Measurements from ENCODE around the gene TGFB3. TPM values are rescaled to one million over a fixed set of nuclear protein-coding genes. Genes with fewer than 3 reads are reported as not detected.

TGFB3 gene
- total and polyA plus RNA-seq, 4 donors, result 2.1 to 5.8 (median 3.2) TPM

DNA sequence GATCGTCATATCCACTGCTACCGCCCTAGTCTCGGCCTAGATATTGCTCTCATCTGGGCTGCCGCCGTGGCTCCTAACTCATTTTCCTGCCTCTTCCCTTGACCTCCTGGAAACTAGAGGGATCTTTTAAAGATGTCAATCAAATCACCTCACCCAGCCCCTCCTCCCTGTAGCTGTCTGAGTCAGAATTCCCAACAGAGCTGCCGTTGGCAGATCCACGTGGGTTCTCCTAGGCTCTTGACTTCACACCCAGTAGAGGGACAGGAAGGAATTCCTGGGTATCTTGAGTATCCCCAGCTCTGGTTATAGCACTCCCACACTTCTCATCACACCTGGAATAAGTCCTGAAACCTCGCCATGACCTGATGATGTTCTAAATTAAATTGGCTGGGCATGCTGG, 11.9 kb downstream of the TGFB3 start:
- no peak overlapping the region for H3K4me3 ChIP-seq (ENCODE audit: low read depth in 1 of 3, low read length in 3 of 3)
- no peak overlapping the region for H3K27ac ChIP-seq (ENCODE audit: low read depth in 1 of 2, low read length in 2 of 2)
- TF ChIP-seq TAF1 (conservative IDR thresholded peaks at IDR 0.05) (no peak), EGR1 (IDR thresholded peaks at IDR 0.05; ENCODE audit: low read depth in 2 of 2) (no peak), RXRA (IDR thresholded peaks at IDR 0.05) (no peak), HNF4G (IDR thresholded peaks at IDR 0.05) (no peak), YY1 (IDR thresholded peaks at IDR 0.05) (no peak), SP1 (IDR thresholded peaks at IDR 0.05) (no peak), JUND (IDR thresholded peaks at IDR 0.05) (no peak)
- TF ChIP-seq, protein P1, sequence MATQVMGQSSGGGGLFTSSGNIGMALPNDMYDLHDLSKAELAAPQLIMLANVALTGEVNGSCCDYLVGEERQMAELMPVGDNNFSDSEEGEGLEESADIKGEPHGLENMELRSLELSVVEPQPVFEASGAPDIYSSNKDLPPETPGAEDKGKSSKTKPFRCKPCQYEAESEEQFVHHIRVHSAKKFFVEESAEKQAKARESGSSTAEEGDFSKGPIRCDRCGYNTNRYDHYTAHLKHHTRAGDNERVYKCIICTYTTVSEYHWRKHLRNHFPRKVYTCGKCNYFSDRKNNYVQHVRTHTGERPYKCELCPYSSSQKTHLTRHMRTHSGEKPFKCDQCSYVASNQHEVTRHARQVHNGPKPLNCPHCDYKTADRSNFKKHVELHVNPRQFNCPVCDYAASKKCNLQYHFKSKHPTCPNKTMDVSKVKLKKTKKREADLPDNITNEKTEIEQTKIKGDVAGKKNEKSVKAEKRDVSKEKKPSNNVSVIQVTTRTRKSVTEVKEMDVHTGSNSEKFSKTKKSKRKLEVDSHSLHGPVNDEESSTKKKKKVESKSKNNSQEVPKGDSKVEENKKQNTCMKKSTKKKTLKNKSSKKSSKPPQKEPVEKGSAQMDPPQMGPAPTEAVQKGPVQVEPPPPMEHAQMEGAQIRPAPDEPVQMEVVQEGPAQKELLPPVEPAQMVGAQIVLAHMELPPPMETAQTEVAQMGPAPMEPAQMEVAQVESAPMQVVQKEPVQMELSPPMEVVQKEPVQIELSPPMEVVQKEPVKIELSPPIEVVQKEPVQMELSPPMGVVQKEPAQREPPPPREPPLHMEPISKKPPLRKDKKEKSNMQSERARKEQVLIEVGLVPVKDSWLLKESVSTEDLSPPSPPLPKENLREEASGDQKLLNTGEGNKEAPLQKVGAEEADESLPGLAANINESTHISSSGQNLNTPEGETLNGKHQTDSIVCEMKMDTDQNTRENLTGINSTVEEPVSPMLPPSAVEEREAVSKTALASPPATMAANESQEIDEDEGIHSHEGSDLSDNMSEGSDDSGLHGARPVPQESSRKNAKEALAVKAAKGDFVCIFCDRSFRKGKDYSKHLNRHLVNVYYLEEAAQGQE (IDR thresholded peaks at IDR 0.05), result no peak
- TF ChIP-seq, protein P2, sequence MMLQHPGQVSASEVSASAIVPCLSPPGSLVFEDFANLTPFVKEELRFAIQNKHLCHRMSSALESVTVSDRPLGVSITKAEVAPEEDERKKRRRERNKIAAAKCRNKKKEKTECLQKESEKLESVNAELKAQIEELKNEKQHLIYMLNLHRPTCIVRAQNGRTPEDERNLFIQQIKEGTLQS (IDR thresholded peaks at IDR 0.05), result no peak
- TF ChIP-seq, protein P3, sequence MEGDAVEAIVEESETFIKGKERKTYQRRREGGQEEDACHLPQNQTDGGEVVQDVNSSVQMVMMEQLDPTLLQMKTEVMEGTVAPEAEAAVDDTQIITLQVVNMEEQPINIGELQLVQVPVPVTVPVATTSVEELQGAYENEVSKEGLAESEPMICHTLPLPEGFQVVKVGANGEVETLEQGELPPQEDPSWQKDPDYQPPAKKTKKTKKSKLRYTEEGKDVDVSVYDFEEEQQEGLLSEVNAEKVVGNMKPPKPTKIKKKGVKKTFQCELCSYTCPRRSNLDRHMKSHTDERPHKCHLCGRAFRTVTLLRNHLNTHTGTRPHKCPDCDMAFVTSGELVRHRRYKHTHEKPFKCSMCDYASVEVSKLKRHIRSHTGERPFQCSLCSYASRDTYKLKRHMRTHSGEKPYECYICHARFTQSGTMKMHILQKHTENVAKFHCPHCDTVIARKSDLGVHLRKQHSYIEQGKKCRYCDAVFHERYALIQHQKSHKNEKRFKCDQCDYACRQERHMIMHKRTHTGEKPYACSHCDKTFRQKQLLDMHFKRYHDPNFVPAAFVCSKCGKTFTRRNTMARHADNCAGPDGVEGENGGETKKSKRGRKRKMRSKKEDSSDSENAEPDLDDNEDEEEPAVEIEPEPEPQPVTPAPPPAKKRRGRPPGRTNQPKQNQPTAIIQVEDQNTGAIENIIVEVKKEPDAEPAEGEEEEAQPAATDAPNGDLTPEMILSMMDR (IDR thresholded peaks at IDR 0.05; ENCODE audit: low read depth, low read length, missing input control), result no peak
- H3K36me3 ChIP-seq (ENCODE audit: control insufficient read depth in 4 of 4, insufficient read depth in 3 of 4, low read depth in 1 of 4, low read length in 3 of 4), result peaks cover 0 to 36% (median 3%) of the 10 kb centered on the region in 4 donors
- no peak overlapping the region for H3K9ac ChIP-seq (ENCODE audit: low read depth in 1 of 2, low read length in 2 of 2)
- H3K4me1 ChIP-seq (ENCODE audit: control insufficient read depth in 4 of 4, insufficient read depth in 4 of 4, low read length in 3 of 4), result no peaks in the 10 kb centered on the region
- DNase-seq (ENCODE audit: low spot score), result no peak
- no peaks in the 10 kb centered on the region for H3K9me3 ChIP-seq (ENCODE audit: control insufficient read depth in 4 of 4, low read length in 3 of 4)
- WGBS, result 83% methylated on average over 8 of the region's 8 CpGs
- no peaks in the 10 kb centered on the region for H3K27me3 ChIP-seq (ENCODE audit: control insufficient read depth in 4 of 4, insufficient read depth in 4 of 4, low read length in 3 of 4)

DNA sequence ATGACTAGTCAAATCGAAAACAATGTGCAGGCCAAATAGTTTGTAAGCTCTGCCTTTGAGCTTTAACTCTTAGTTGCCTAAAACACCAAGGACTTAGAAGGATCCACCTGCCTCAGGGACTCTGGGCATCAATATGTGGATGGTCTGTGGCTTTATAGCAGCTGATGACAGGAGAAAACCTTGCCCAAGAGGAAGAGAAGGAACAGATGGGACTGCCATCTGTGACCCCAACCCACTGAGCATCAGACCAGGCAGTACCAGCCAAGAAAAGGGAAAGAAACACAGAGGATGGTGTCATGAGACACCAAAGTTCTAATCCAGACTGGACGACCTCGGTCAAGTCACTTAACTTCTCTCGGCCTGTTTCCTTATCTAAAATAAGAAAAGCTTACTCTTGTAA, 12.7 kb downstream of the TGFB3 start:
- DNase-seq (ENCODE audit: low spot score), result no peak
- H3K9ac ChIP-seq (ENCODE audit: low read depth in 1 of 2, low read length in 2 of 2), result no peak overlapping the region
- H3K36me3 ChIP-seq (ENCODE audit: control insufficient read depth in 4 of 4, insufficient read depth in 3 of 4, low read depth in 1 of 4, low read length in 3 of 4), result peaks cover 0 to 37% (median 3%) of the 10 kb centered on the region in 4 donors
- no peaks in the 10 kb centered on the region for H3K27me3 ChIP-seq (ENCODE audit: control insufficient read depth in 4 of 4, insufficient read depth in 4 of 4, low read length in 3 of 4)
- no peaks in the 10 kb centered on the region for H3K9me3 ChIP-seq (ENCODE audit: control insufficient read depth in 4 of 4, low read length in 3 of 4)
- no peak for TF ChIP-seq SP1 (IDR thresholded peaks at IDR 0.05)
- TF ChIP-seq, protein P1 (IDR thresholded peaks at IDR 0.05), result no peak
- H3K27ac ChIP-seq (ENCODE audit: low read depth in 1 of 2, low read length in 2 of 2), result no peak overlapping the region
- H3K4me1 ChIP-seq (ENCODE audit: control insufficient read depth in 4 of 4, insufficient read depth in 4 of 4, low read length in 3 of 4), result no peaks in the 10 kb centered on the region
- H3K4me3 ChIP-seq (ENCODE audit: low read depth in 1 of 3, low read length in 3 of 3), result no peak overlapping the region
- 85% methylated on average over 4 of the region's 4 CpGs for WGBS

Measured in liver (tissue), 9 donors.